Mesothelial cell of epicardium (in vitro differentiated cells): ENCODE data around the gene PRDM4. TPM values are rescaled to one million over a fixed set of nuclear protein-coding genes. Genes with fewer than 3 reads are reported as not detected.

Experiments used
- DNase-seq, 2 experiments: peaks; one replicate each; pipeline ENCODE4 v3.0.0; 2021; ENCODE audit warnings: low spot score in 2 of 2; ENCODE audit not compliant: unreplicated experiment in 2 of 2
- H3K27ac Mint-ChIP-seq: 2 replicates; pipeline ENCODE4 v1.8.0; 2021; ENCODE audit warnings: mixed read lengths
- H3K27me3 Mint-ChIP-seq: 2 replicates; pipeline ENCODE4 v1.8.0; 2021; ENCODE audit warnings: low read depth, mixed read lengths
- H3K36me3 Mint-ChIP-seq: 2 replicates; pipeline ENCODE4 v1.8.0; 2021; ENCODE audit warnings: mixed read lengths
- H3K4me1 Mint-ChIP-seq: 2 replicates; pipeline ENCODE4 v1.8.0; 2021; ENCODE audit warnings: mixed read lengths
- H3K4me3 Mint-ChIP-seq: 2 replicates; pipeline ENCODE4 v1.8.0; 2021; ENCODE audit warnings: mild to moderate bottlenecking, moderate library complexity, mixed read lengths
- H3K9me3 Mint-ChIP-seq: 2 replicates; pipeline ENCODE4 v1.8.0; 2021; ENCODE audit warnings: mixed read lengths
- total RNA-seq: library from RNA; stranded (reverse); gene quantifications from 3 replicates; pipeline ENCODE4 v1.2.1, GENCODE V29; 2021
- TF ChIP-seq, protein P1 (sequence below): fragments of 200-600 bp; sonication (generic); IDR thresholded peaks from one replicate; pipeline ENCODE4 v1.5.0; 2021; ENCODE audit warnings: antibody characterized with exemption; ENCODE audit not compliant: unreplicated experiment

The PRDM4 gene, protein sequence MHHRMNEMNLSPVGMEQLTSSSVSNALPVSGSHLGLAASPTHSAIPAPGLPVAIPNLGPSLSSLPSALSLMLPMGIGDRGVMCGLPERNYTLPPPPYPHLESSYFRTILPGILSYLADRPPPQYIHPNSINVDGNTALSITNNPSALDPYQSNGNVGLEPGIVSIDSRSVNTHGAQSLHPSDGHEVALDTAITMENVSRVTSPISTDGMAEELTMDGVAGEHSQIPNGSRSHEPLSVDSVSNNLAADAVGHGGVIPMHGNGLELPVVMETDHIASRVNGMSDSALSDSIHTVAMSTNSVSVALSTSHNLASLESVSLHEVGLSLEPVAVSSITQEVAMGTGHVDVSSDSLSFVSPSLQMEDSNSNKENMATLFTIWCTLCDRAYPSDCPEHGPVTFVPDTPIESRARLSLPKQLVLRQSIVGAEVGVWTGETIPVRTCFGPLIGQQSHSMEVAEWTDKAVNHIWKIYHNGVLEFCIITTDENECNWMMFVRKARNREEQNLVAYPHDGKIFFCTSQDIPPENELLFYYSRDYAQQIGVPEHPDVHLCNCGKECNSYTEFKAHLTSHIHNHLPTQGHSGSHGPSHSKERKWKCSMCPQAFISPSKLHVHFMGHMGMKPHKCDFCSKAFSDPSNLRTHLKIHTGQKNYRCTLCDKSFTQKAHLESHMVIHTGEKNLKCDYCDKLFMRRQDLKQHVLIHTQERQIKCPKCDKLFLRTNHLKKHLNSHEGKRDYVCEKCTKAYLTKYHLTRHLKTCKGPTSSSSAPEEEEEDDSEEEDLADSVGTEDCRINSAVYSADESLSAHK
- total RNA-seq = 33.5 to 35.9 TPM (median 35.1 TPM) in 3 replicates

DNA sequence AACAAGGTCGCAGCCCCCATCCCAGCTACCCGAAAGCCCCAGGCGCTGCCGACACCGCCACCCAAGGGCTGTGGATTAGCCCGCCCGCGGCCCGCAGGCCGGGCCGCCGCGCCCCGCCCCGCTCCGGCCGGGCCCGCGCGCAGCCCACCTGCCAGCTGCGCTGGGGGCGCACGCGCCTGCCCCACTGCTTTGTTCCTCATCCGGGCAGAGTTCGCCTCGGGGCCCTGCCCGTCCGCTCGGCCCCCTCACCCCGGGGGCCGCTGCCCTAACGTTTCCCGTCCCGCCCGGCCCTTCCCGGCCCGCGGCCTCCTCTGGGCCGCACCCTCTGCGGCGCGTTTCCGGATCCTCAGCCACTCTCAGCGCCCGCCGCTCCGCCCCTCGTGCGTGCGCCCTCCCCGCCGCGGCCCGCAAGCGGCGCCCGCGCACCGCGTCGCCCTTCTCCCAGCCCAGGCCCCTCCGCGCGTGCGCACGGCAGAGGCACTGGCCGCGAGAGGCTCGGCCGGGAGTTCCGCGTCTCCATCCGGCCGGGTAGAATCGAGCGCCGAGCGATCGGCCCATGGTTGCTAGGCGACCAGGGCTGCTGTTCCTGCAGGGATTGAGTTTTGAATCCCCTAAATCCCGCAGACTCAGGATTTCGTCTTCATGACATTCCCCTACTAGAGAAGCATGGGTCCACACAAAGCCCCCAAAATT lies at the start of gene PRDM4:
TSS of gene PRDM4 (minus strand) at position 329 of the 693 bp plus-strand sequence. CDS start 622 bp downstream, outside the sequence.
- TF ChIP-seq, protein P1, sequence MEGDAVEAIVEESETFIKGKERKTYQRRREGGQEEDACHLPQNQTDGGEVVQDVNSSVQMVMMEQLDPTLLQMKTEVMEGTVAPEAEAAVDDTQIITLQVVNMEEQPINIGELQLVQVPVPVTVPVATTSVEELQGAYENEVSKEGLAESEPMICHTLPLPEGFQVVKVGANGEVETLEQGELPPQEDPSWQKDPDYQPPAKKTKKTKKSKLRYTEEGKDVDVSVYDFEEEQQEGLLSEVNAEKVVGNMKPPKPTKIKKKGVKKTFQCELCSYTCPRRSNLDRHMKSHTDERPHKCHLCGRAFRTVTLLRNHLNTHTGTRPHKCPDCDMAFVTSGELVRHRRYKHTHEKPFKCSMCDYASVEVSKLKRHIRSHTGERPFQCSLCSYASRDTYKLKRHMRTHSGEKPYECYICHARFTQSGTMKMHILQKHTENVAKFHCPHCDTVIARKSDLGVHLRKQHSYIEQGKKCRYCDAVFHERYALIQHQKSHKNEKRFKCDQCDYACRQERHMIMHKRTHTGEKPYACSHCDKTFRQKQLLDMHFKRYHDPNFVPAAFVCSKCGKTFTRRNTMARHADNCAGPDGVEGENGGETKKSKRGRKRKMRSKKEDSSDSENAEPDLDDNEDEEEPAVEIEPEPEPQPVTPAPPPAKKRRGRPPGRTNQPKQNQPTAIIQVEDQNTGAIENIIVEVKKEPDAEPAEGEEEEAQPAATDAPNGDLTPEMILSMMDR = peak; percentile 28
- peaks cover 4% of the 10 kb centered on the region for H3K27me3 Mint-ChIP-seq
- peaks cover 8% of the 10 kb centered on the region for H3K36me3 Mint-ChIP-seq
- DNase-seq = peak; percentile 94 to 95
- peaks cover 21% of the 10 kb centered on the region for H3K4me1 Mint-ChIP-seq
- H3K27ac Mint-ChIP-seq = peak within 1 kb of the TSS; percentile 94
- H3K4me3 Mint-ChIP-seq = peak within 1 kb of the TSS; percentile 89
- H3K9me3 Mint-ChIP-seq = no peaks in the 10 kb centered on the region

DNA sequence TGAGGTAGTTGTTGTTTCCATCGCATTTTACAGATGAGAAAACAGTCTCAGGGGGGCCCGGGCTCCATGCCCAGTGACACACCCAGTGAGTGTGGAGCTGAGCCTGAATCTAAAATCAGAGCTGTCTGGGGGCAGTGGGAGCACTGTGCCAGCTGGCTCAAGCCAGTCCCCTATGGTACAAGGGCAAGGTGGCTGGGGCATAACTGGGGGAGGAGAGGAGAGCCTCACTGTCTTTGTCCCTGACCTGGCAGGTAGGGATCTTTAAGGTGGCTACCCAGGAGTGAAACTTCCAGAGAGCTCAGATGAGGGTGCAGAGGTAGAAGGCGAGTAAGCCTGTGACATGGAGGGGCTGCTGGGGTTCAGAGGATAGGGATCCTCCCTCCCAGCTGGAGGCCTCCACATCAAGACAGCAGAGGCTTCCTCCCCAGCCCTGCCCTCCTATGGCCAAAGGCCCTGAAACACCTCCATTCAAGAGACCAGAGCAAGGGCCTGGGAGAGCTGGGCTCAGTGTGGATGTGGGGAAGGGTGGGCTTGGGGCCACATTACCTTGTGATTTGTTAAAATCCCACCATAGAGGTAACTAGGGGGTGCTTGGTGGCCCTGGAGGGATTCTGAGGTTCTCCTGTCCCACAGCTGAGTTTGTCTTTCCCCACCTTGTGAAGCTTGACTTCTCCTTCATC lies 46.7 kb upstream of the PRDM4 start:
- no peak overlapping the region for H3K4me3 Mint-ChIP-seq
- H3K27me3 Mint-ChIP-seq = peaks cover 9% of the 10 kb centered on the region
- DNase-seq = no peak
- H3K4me1 Mint-ChIP-seq = no peaks in the 10 kb centered on the region
- no peaks in the 10 kb centered on the region for H3K9me3 Mint-ChIP-seq
- TF ChIP-seq, protein P1 = no peak
- H3K27ac Mint-ChIP-seq = no peak overlapping the region
- H3K36me3 Mint-ChIP-seq = no peaks in the 10 kb centered on the region

DNA sequence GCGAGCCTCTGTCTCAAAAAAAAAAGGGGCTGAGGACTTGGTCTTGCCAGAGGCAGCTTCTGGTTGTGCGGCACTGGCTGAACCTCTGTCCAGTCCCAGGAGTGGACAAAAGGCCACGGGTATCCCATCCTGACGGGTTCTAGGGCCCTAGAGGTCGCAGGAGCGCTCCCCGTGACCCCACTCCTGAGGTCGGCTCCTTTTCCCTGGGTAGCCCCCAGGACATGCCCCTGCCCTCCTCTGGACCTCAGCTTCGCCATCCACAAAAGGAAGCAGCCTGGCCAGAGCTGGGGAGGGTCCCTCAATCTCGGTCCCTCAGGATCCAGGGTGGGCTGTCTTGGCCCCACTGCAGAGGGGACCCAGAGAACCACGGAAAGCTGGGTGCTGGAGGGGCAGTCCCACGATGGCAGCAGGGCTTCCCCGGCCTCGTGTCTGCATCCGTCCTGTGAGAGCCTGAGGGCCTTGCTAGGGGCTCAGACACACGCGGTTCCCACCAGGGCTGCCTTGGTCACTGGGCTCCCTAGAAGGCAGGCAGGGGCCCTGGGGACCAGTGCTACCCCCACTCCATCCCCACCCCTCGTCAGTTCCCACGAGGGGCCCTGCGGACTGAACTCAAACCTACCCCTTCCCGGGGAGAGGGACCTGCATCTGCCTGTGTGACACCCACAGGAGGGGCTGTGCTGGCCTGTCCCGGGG lies 44.7 kb upstream of the PRDM4 start:
- no peak overlapping the region for H3K4me3 Mint-ChIP-seq
- H3K36me3 Mint-ChIP-seq = no peaks in the 10 kb centered on the region
- H3K27ac Mint-ChIP-seq = no peak overlapping the region
- DNase-seq = no peak
- no peaks in the 10 kb centered on the region for H3K4me1 Mint-ChIP-seq
- peaks cover 12% of the 10 kb centered on the region for H3K27me3 Mint-ChIP-seq
- no peaks in the 10 kb centered on the region for H3K9me3 Mint-ChIP-seq
- TF ChIP-seq, protein P1 = no peak

DNA sequence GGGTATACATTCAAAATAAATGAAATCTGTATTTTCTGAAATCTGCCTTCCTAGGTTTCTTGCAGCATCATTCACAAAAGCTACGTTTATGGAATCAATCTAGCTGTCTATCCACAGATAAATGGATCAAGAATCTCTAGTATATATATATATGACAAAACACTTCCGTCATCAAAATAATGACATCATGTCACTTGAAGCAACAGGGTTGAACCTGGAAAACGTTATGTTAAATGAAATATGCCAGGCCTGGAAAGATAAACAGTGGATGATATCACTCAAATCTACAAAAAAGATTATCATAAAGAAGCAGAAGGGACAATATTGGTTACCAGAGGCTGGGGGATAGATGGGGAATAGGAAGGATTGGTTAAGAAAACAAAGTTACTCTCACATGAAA lies 42.2 kb upstream of the PRDM4 start:
- no peak overlapping the region for H3K4me3 Mint-ChIP-seq
- H3K27me3 Mint-ChIP-seq = peaks cover 12% of the 10 kb centered on the region
- no peak overlapping the region for H3K27ac Mint-ChIP-seq
- H3K4me1 Mint-ChIP-seq = no peaks in the 10 kb centered on the region
- H3K9me3 Mint-ChIP-seq = no peaks in the 10 kb centered on the region
- TF ChIP-seq, protein P1 = no peak
- no peak for DNase-seq
- no peaks in the 10 kb centered on the region for H3K36me3 Mint-ChIP-seq
